ENCODE results near the gene LONRF3.

GRCh38 chrX:118943102-118943501 lies 31.3 kb upstream of the LONRF3 start:
- TF ChIP-seq EZH2phosphoT487 (IDR thresholded peaks at IDR 0.05; ENCODE audit: insufficient read depth, low read depth): no peak
- TF ChIP-seq EZH2 (IDR thresholded peaks at IDR 0.05; ENCODE audit: insufficient read depth, poor library complexity, severe bottlenecking): no peak

Data from GM23248 (cell line).